ENCODE results near the gene MORF4L1. TPM values are rescaled to one million over a fixed set of nuclear protein-coding genes. Genes with fewer than 3 reads are reported as not detected.

MORF4L1 gene
- total and polyA plus RNA-seq, 2 experiments from 2014 or later: 520 to 571 TPM

GRCh38 chr15:78912316-78912715 is 39.6 kb downstream of the MORF4L1 start (continued):
- no peak for TF ChIP-seq ZNF462 (CRISPR knock-in tag; IDR thresholded peaks at IDR 0.05)
- no peak for TF ChIP-seq EZH2phosphoT487 (IDR thresholded peaks at IDR 0.05; ENCODE audit: unreplicated experiment)
- TF ChIP-seq ZNF331 (CRISPR knock-in tag; IDR thresholded peaks at IDR 0.05; ENCODE audit: low read depth): no peak
- no peak for TF ChIP-seq POLR2AphosphoS5 (IDR thresholded peaks at IDR 0.05; ENCODE audit: low read depth)
- TF ChIP-seq JUNB (IDR thresholded peaks at IDR 0.05; ENCODE audit: unreplicated experiment): no peak
- TF ChIP-seq ETS1 (IDR thresholded peaks at IDR 0.05): no peak
- TF ChIP-seq STAT1 (IDR thresholded peaks at IDR 0.05; ENCODE audit: unreplicated experiment): no peak

- Histone ChIP-seq H3K9me2 (ENCODE audit: insufficient read depth) (no peaks in the 10 kb centered on the region), H3K36me3 (ENCODE audit: insufficient read depth) (peaks cover 8% of the 10 kb centered on the region), H3F3A (replicated peaks; ENCODE audit: low read depth) (peaks cover 5% of the 10 kb centered on the region; the same call in 1 of the 2 replicates), H3K27me3 (ENCODE audit: insufficient read depth) (no peaks in the 10 kb centered on the region), H3K4me3 (no peak overlapping the region), H4K20me1 (replicated peaks; ENCODE audit: insufficient read depth) (peaks cover 32% of the 10 kb centered on the region), H3K4me2 (no peak overlapping the region), H3K4me1 (ENCODE audit: insufficient read depth) (peaks cover 3% of the 10 kb centered on the region; the same call in 1 of the 2 replicates), H2AFZ (no peak overlapping the region), H3K27ac (ENCODE audit: low read depth) (no peak overlapping the region), H3K79me2 (replicated peaks; ENCODE audit: insufficient read depth) (peaks cover 25% of the 10 kb centered on the region)
- DNase-seq (ENCODE audit: low spot score) (no peak), ATAC-seq (no peak)
- no peaks in the 10 kb centered on the region for H3K9me3 Mint-ChIP-seq
- no peak overlapping the region for H3K27ac Mint-ChIP-seq
- no peak overlapping the region for H3K4me3 Mint-ChIP-seq
- peaks cover 41% of the 10 kb centered on the region for H3K36me3 Mint-ChIP-seq (ENCODE audit: low read depth)
- peaks cover 18% of the 10 kb centered on the region for H3K4me1 Mint-ChIP-seq
- no peak for TF ChIP-seq EZH2phosphoT487 (IDR thresholded peaks at IDR 0.05; ENCODE audit: unreplicated experiment)
- TF ChIP-seq REST (IDR thresholded peaks at IDR 0.05; ENCODE audit: unreplicated experiment): no peak
- no peak for TF ChIP-seq ZNF114 (CRISPR knock-in tag; IDR thresholded peaks at IDR 0.05)
- no peak for TF ChIP-seq STAT1 (IDR thresholded peaks at IDR 0.05; ENCODE audit: unreplicated experiment)
- peaks cover 8% of the 10 kb centered on the region for H3K27me3 Mint-ChIP-seq (ENCODE audit: insufficient read depth, low read depth, poor library complexity)
Observed at GRCh38 chr15:78913012-78913411, 40.3 kb downstream of the MORF4L1 start.

All from GM23338 (cell line).